Mucosa of descending colon (tissue), 3 donors: ENCODE data around the gene KCNT1. TPM values are rescaled to one million over a fixed set of nuclear protein-coding genes. Genes with fewer than 3 reads are reported as not detected.

Experiments used
- ATAC-seq: fragments of 200-7000 bp; cut with Tn5 transposase; one replicate; pipeline ENCODE4 v1.9.1; 2020; ENCODE audit warnings: mild to moderate bottlenecking, moderate library complexity
- DNase-seq, 3 donors: peaks; one replicate each; pipeline ENCODE4 v3.0.0-alpha.2; 2020
- H3K36me3 ChIP-seq: fragments of 200-600 bp; one replicate; pipeline ENCODE4 v1.8.0; 2021; ENCODE audit warnings: low read depth, mild to moderate bottlenecking
- H3K4me1 ChIP-seq: fragments of 200-600 bp; one replicate; pipeline ENCODE4 v1.8.0; 2021; ENCODE audit warnings: low read depth, mild to moderate bottlenecking
- H3K4me3 ChIP-seq: fragments of 200-600 bp; one replicate; pipeline ENCODE4 v1.8.0; 2021; ENCODE audit warnings: mild to moderate bottlenecking
- H3K9me3 ChIP-seq: fragments of 200-600 bp; one replicate; pipeline ENCODE4 v1.8.0; 2021; ENCODE audit warnings: mild to moderate bottlenecking
- CTCF ChIP-seq: fragments of 200-600 bp; IDR thresholded peaks from one replicate; pipeline ENCODE4 v1.8.0; 2022; ENCODE audit warnings: antibody characterized with exemption, mild to moderate bottlenecking
- intact Hi-C, 2 donors: fragments of 100-400 bp; cut with DNase I in 1 of 2; cut with micrococcal nuclease in 1 of 2; formaldehyde crosslinking; loops; one replicate each; pipeline versions ENCODE4 v1.11.0 to v1.11.1; 2022; cut with DNase I, micrococcal nuclease
- total RNA-seq, 3 donors: library from RNA; stranded (reverse); fragmentation: NEBNext Ultra II Directional in 2 of 3; extraction: Animal tissue kit (Norgen Biotek cat#: 25700) in 2 of 3; gene quantifications; one replicate each; pipeline versions ENCODE4 v1.2.1 to v1.2.4, GENCODE V29; 2021 to 2023
- donor health status: DM: no; HTN: no; CAD: no; lungs with moderate emphysema.
- donor health status: DM: no; HTN: no; CAD: no.
- donor health status: DM: no; HTN: yes; CAD: no.

The KCNT1 gene
- total RNA-seq, 3 donors from 2014 or later = 0.22 to 0.60 TPM; not detected in 1

- DNase-seq (no peak), ATAC-seq (no peak)
- TF ChIP-seq CTCF = no peak
- H3K4me1 ChIP-seq = no peaks in the 10 kb centered on the region
- intact Hi-C loops = no loop called here
- no peak overlapping the region for H3K4me3 ChIP-seq
- no peaks in the 10 kb centered on the region for H3K36me3 ChIP-seq
- H3K9me3 ChIP-seq = no peaks in the 10 kb centered on the region
Measured at GRCh38 chr9:135745686-135746324, 43.8 kb downstream of the KCNT1 start.

- DNase-seq = no peak
- TF ChIP-seq CTCF = no peak
- Histone ChIP-seq H3K36me3 (no peaks in the 10 kb centered on the region), H3K4me1 (no peaks in the 10 kb centered on the region), H3K9me3 (no peaks in the 10 kb centered on the region), H3K4me3 (no peak overlapping the region)
- intact Hi-C loops = no loop called here
- no peak for ATAC-seq
Measured at GRCh38 chr9:135746565-135746964, 44.6 kb downstream of the KCNT1 start.

GRCh38 chr9:135747311-135747710 lies 45.3 kb downstream of the KCNT1 start:
- Histone ChIP-seq H3K4me3 (no peak overlapping the region), H3K36me3 (no peaks in the 10 kb centered on the region), H3K9me3 (no peaks in the 10 kb centered on the region), H3K4me1 (no peaks in the 10 kb centered on the region)
- TF ChIP-seq CTCF = no peak
- DNase-seq = no peak
- no peak for ATAC-seq
- intact Hi-C loops = no loop called here

GRCh38 chr9:135748676-135749075 lies 46.7 kb downstream of the KCNT1 start:
- no peaks in the 10 kb centered on the region for H3K4me1 ChIP-seq
- no peak overlapping the region for H3K4me3 ChIP-seq
- no peaks in the 10 kb centered on the region for H3K36me3 ChIP-seq
- intact Hi-C loops = no loop called here
- ATAC-seq (no peak), DNase-seq (no peak)
- H3K9me3 ChIP-seq = no peaks in the 10 kb centered on the region
- TF ChIP-seq CTCF = no peak

GRCh38 chr9:135749171-135750045 lies 47.4 kb downstream of the KCNT1 start:
- Histone ChIP-seq H3K4me1 (no peaks in the 10 kb centered on the region), H3K4me3 (no peak overlapping the region), H3K36me3 (no peaks in the 10 kb centered on the region), H3K9me3 (no peaks in the 10 kb centered on the region)
- ATAC-seq (no peak), DNase-seq (no peak)
- TF ChIP-seq CTCF = no peak
- intact Hi-C loops = no loop called here
